CD14-positive monocyte (primary cell): Measurements from ENCODE around the gene AMPD3. TPM values are rescaled to one million over a fixed set of nuclear protein-coding genes. Genes with fewer than 3 reads are reported as not detected.

Source experiments
- DNase-seq, 3 donors: peaks; one replicate each; pipeline ENCODE4 v3.0.0-alpha.2; 2011 to 2022
- H2AFZ ChIP-seq: 2 replicates; pipeline ENCODE4 v1.6.0; 2012; ENCODE audit warnings: mild to moderate bottlenecking, low read depth, low read length, inconsistent platforms; ENCODE audit not compliant: insufficient read depth, poor library complexity, severe bottlenecking
- H3K27ac ChIP-seq, 2 donors: 1 replicate in 1 of 2; 2 replicates in 1 of 2; pipeline ENCODE4 v1.5.1; 2012 to 2013; ENCODE audit warnings: low read length in 2 of 2, control low read depth in 1 of 2, inconsistent platforms in 1 of 2, low read depth in 1 of 2, mild to moderate bottlenecking in 1 of 2
- H3K27me3 ChIP-seq, 2 donors: one replicate each; pipeline versions ENCODE4 v1.6.0 to v1.6.1; 2011 to 2013; ENCODE audit warnings: low read length in 2 of 2; ENCODE audit not compliant: control insufficient read depth in 2 of 2, insufficient read depth in 2 of 2
- H3K36me3 ChIP-seq, 2 donors: replicated peaks in 1 of 2; 1 replicate in 1 of 2; 2 replicates in 1 of 2; pipeline versions ENCODE4 v1.5.1 to v1.6.1; 2012 to 2013; ENCODE audit warnings: low read length in 2 of 2, control low read depth in 1 of 2, inconsistent platforms in 1 of 2, mild to moderate bottlenecking in 1 of 2; ENCODE audit not compliant: insufficient read depth in 2 of 2, control insufficient read depth in 1 of 2
- H3K4me1 ChIP-seq, 2 donors: 1 replicate in 1 of 2; 2 replicates in 1 of 2; pipeline versions ENCODE4 v1.5.1 to v1.6.1; 2012 to 2013; ENCODE audit warnings: low read length in 2 of 2, control low read depth in 1 of 2, inconsistent platforms in 1 of 2, mild to moderate bottlenecking in 1 of 2, moderate library complexity in 1 of 2; ENCODE audit not compliant: insufficient read depth in 2 of 2, control insufficient read depth in 1 of 2
- H3K4me2 ChIP-seq: replicated peaks from 2 replicates; pipeline ENCODE3; 2012; ENCODE audit warnings: low read length, moderate library complexity, mild to moderate bottlenecking; ENCODE audit not compliant: poor library complexity, severe bottlenecking; ENCODE audit errors: extremely low read depth
- H3K4me3 ChIP-seq, 3 experiments: fragments of 200-600 bp in 1 of 3; sonication (generic) in 1 of 3; replicated peaks in 1 of 3; 1 replicate in 2 of 3; 2 replicates in 1 of 3; pipeline ENCODE4 v1.5.1; 2011 to 2013; ENCODE audit warnings: low read length in 3 of 3, mild to moderate bottlenecking in 3 of 3, control low read depth in 2 of 3, low read depth in 2 of 3, inconsistent platforms in 1 of 3, moderate library complexity in 1 of 3
- H3K79me2 ChIP-seq: 2 replicates; pipeline ENCODE4 v1.6.0; 2012; ENCODE audit warnings: mild to moderate bottlenecking, control low read depth, inconsistent platforms, low read length, moderate library complexity; ENCODE audit not compliant: insufficient read depth
- H3K9ac ChIP-seq: 2 replicates; pipeline ENCODE4 v1.6.0; 2017; ENCODE audit warnings: low read length, mild to moderate bottlenecking; ENCODE audit not compliant: insufficient read depth, poor library complexity, severe bottlenecking
- H3K9me3 ChIP-seq, 2 donors: replicated peaks in 1 of 2; 1 replicate in 1 of 2; 2 replicates in 1 of 2; pipeline versions ENCODE4 v1.5.1 to v1.6.1; 2012 to 2013; ENCODE audit warnings: low read length in 2 of 2, control low read depth in 1 of 2; ENCODE audit not compliant: control insufficient read depth in 1 of 2, insufficient read depth in 1 of 2
- H4K20me1 ChIP-seq: 2 replicates; pipeline ENCODE4 v1.6.0; 2012; ENCODE audit warnings: mild to moderate bottlenecking, low read length, control low read depth, moderate library complexity; ENCODE audit not compliant: insufficient read depth
- H3K27ac Mint-ChIP-seq, 7 donors: one replicate each; pipeline ENCODE4 v1.8.0; 2020; ENCODE audit warnings: mild to moderate bottlenecking in 7 of 7, mixed read lengths in 7 of 7, moderate library complexity in 6 of 7, inconsistent platforms in 2 of 7
- H3K27me3 Mint-ChIP-seq, 3 donors: one replicate each; pipeline ENCODE4 v1.8.0; 2021 to 2022; ENCODE audit warnings: low read depth in 3 of 3, mild to moderate bottlenecking in 3 of 3, mixed read lengths in 3 of 3, moderate library complexity in 3 of 3, inconsistent platforms in 1 of 3
- H3K36me3 Mint-ChIP-seq, 2 donors: one replicate each; pipeline ENCODE4 v1.8.0; 2020; ENCODE audit warnings: mixed read lengths in 2 of 2, inconsistent platforms in 1 of 2, mild to moderate bottlenecking in 1 of 2
- H3K4me1 Mint-ChIP-seq: one replicate; pipeline ENCODE4 v1.8.0; 2020; ENCODE audit warnings: mild to moderate bottlenecking, mixed read lengths
- H3K4me3 Mint-ChIP-seq, 2 donors: one replicate each; pipeline ENCODE4 v1.8.0; 2020; ENCODE audit warnings: mild to moderate bottlenecking in 2 of 2, mixed read lengths in 2 of 2, moderate library complexity in 1 of 2
- H3K9me3 Mint-ChIP-seq, 7 donors: one replicate each; pipeline ENCODE4 v1.8.0; 2020 to 2022; ENCODE audit warnings: mixed read lengths in 7 of 7, mild to moderate bottlenecking in 6 of 7, moderate library complexity in 6 of 7, inconsistent platforms in 2 of 7
- CTCF ChIP-seq: fragments of 200-600 bp; IDR thresholded peaks from one replicate; pipeline ENCODE4 v1.8.0; 2022; ENCODE audit warnings: antibody characterized with exemption, mild to moderate bottlenecking
- WGBS: methylation state at CpG from one replicate; pipeline ENCODE4 v1.1.5; 2013; ENCODE audit warnings: missing lambda C conversion rate; ENCODE audit not compliant: insufficient coverage; 5-methylcytosine and 5-hydroxymethylcytosine counted together
- intact Hi-C, 2 donors: fragments of 100-400 bp; cut with micrococcal nuclease; formaldehyde crosslinking; loops; one replicate each; pipeline versions ENCODE4 v1.15.0 to v1.15.1; 2023
- polyA plus RNA-seq, 3 donors: library from polyadenylated mRNA; depleted of rRNA in 1 of 3; unstranded in 2 of 3; stranded (reverse) in 1 of 3; fragments of 300-500 nt in 2 of 3; fragments of >200 nt in 1 of 3; fragmentation: Illumina TruSeq in 2 of 3; gene quantifications; 1 replicate in 2 of 3; 2 replicates in 1 of 3; pipeline ENCODE4 v1.2.3, GENCODE V29; 2012 to 2021

The AMPD3 gene
- polyA plus RNA-seq, 3 donors: 10.5 to 24.3 (median 14.3) TPM

- Histone ChIP-seq H3K4me2 (peak overlapping the region; percentile 82), H3K9me3 (no peaks in the 10 kb centered on the region), H4K20me1 (peaks cover 8% of the 10 kb centered on the region), H3K27ac (peak overlapping the region; percentile 75 to 97), H3K9ac (peak overlapping the region; percentile 75), H3K27me3 (no peaks in the 10 kb centered on the region), H3K4me3 (peak overlapping the region; percentile 63 to 78 (median 64)), H3K79me2 (peaks cover 96% of the 10 kb centered on the region), H2AFZ (peak overlapping the region; percentile 67), H3K36me3 (peaks cover 0 to under 1% of the 10 kb centered on the region in 2 donors), H3K4me1 (peaks cover 76 to 81% of the 10 kb centered on the region in 2 donors)
- Mint-ChIP-seq H3K27ac (peak overlapping the region; percentile 86 to 96 (median 89)), H3K36me3 (peaks cover 7 to 8% of the 10 kb centered on the region in 2 donors), H3K27me3 (no peaks in the 10 kb centered on the region), H3K9me3 (peaks cover 0 to 2% (median 0%) of the 10 kb centered on the region in 7 donors), H3K4me3 (peak overlapping the region; percentile 91 to 97), H3K4me1 (peaks cover 79% of the 10 kb centered on the region)
- TF ChIP-seq CTCF: no peak
- DNase-seq: peak; percentile 77 to 89 (median 80)
- WGBS: under 1% methylated on average over 17 of the region's 18 CpGs
- intact Hi-C loops: loop anchor here (5.0 kb wide), 3 partner anchors 39 to 46 kb away; no protein-coding TSS in a partner anchor
These were observed 798 bp downstream of the AMPD3 start for GRCh38 chr11:10455637-10456487.

GRCh38 chr11:10456519-10456918 is 1.5 kb downstream of the AMPD3 start:
- Mint-ChIP-seq H3K9me3 (peaks cover 0 to 2% (median 0%) of the 10 kb centered on the region in 7 donors), H3K27ac (peak overlapping the region; percentile 86 to 96 (median 89)), H3K4me3 (peak overlapping the region; percentile 91 to 97), H3K27me3 (no peaks in the 10 kb centered on the region), H3K36me3 (peaks cover 12 to 13% of the 10 kb centered on the region in 2 donors), H3K4me1 (peaks cover 75% of the 10 kb centered on the region)
- peak overlapping the region; percentile 67 for H2AFZ ChIP-seq
- peak overlapping the region; percentile 63 to 78 (median 64) for H3K4me3 ChIP-seq
- peaks cover 5 to 7% of the 10 kb centered on the region in 2 donors for H3K36me3 ChIP-seq
- intact Hi-C loops: loop anchor here (5.0 kb wide), 3 partner anchors 39 to 46 kb away; no protein-coding TSS in a partner anchor
- no peak for TF ChIP-seq CTCF
- H3K9ac ChIP-seq: peak overlapping the region; percentile 75
- 12% methylated on average over 3 of the region's 3 CpGs for WGBS
- H4K20me1 ChIP-seq: peaks cover 13% of the 10 kb centered on the region
- H3K4me1 ChIP-seq: peaks cover 70 to 74% of the 10 kb centered on the region in 2 donors
- H3K79me2 ChIP-seq: peaks cover 96% of the 10 kb centered on the region
- no peak for DNase-seq
- peak overlapping the region; percentile 75 to 97 for H3K27ac ChIP-seq
- no peaks in the 10 kb centered on the region for H3K9me3 ChIP-seq
- H3K4me2 ChIP-seq: peak overlapping the region; percentile 82
- no peaks in the 10 kb centered on the region for H3K27me3 ChIP-seq
